GF-D8 (cell line): ENCODE results near the gene PTDSS2.
"Not testable (repeated sequence)": the region's sequence is repeated elsewhere in the genome, so short reads cannot be mapped to it uniquely, and the experiment has no call there.

Experiments used
- DNase-seq: peaks from one replicate; lab custom pipeline; 2025; lab: John Stamatoyannopoulos, UW

Gene PTDSS2

GRCh38 chr11:414318-414857, 35.7 kb upstream of the PTDSS2 start:
- DNase-seq = no peak

- no peak for DNase-seq
Measured at GRCh38 chr11:415640-416041, 34.4 kb upstream of the PTDSS2 start.

GRCh38 chr11:416051-416756, 33.9 kb upstream of the PTDSS2 start:
- DNase-seq = no peak

- DNase-seq = no peak
Measured at GRCh38 chr11:416757-417621, 33.1 kb upstream of the PTDSS2 start.

- DNase-seq = no peak
Measured at GRCh38 chr11:417652-418342, 32.3 kb upstream of the PTDSS2 start.

GRCh38 chr11:418343-419247, 31.5 kb upstream of the PTDSS2 start:
- DNase-seq = no peak

GRCh38 chr11:419248-420005, 30.7 kb upstream of the PTDSS2 start:
- DNase-seq = no peak

- DNase-seq = no peak
Measured at GRCh38 chr11:420054-420910, 29.8 kb upstream of the PTDSS2 start.

GRCh38 chr11:420911-421321, 29.2 kb upstream of the PTDSS2 start:
- no peak for DNase-seq

GRCh38 chr11:422249-422656, 27.8 kb upstream of the PTDSS2 start:
- DNase-seq = no peak

GRCh38 chr11:424232-424631, 25.8 kb upstream of the PTDSS2 start:
- no peak for DNase-seq

- not testable (repeated sequence) for DNase-seq
Measured at GRCh38 chr11:424766-425165, 25.3 kb upstream of the PTDSS2 start.

GRCh38 chr11:425301-425700, 24.8 kb upstream of the PTDSS2 start:
- DNase-seq = no peak

- DNase-seq = no peak
Measured at GRCh38 chr11:426851-427250, 23.2 kb upstream of the PTDSS2 start.

GRCh38 chr11:428295-428694, 21.8 kb upstream of the PTDSS2 start:
- no peak for DNase-seq

GRCh38 chr11:429391-429790, 20.7 kb upstream of the PTDSS2 start:
- no peak for DNase-seq

GRCh38 chr11:429931-430456, 20.1 kb upstream of the PTDSS2 start:
- DNase-seq = no peak

GRCh38 chr11:431921-432320, 18.2 kb upstream of the PTDSS2 start:
- DNase-seq = no peak

- no peak for DNase-seq
Measured at GRCh38 chr11:432501-433100, 17.5 kb upstream of the PTDSS2 start.
